Thyroid gland (tissue), 4 donors: ENCODE measurements around the gene NHERF2.

Experiments
- CTCF ChIP-seq, 6 experiments: fragments of 200-600 bp in 3 of 6; fragments of 450-650 bp in 3 of 6; sonication (generic) in 3 of 6; IDR thresholded peaks; one replicate each; pipeline ENCODE4 v1.5.1; 2016 to 2019; ENCODE audit warnings: antibody characterized with exemption in 6 of 6, mild to moderate bottlenecking in 2 of 6, inconsistent platforms in 1 of 6, moderate library complexity in 1 of 6
- POLR2A ChIP-seq, 2 donors: fragments of 450-650 bp; IDR thresholded peaks; one replicate each; pipeline ENCODE4 v1.6.1; 2017; ENCODE audit warnings: antibody characterized with exemption in 2 of 2, mild to moderate bottlenecking in 2 of 2, moderate library complexity in 1 of 2

GRCh38 chr16:2083876-2084780 is 57.4 kb downstream of the NHERF2 start:
- TF ChIP-seq POLR2A (IDR thresholded peaks at IDR 0.05) (no peak), CTCF (IDR thresholded peaks at IDR 0.05) (no peak)
